ENCODE data around the gene ARL15. TPM values are rescaled to one million over a fixed set of nuclear protein-coding genes. Genes with fewer than 3 reads are reported as not detected.

The ARL15 gene
- total RNA-seq, 1 donor from 2014 or later = 42.3 TPM

- no peak overlapping the region for H3K9ac ChIP-seq (ENCODE audit: low read depth in 1 of 3, low read length in 3 of 3)
- H3K4me1 ChIP-seq (ENCODE audit: control insufficient read depth in 3 of 3, insufficient read depth in 3 of 3, low read length in 3 of 3) = peaks cover 0 to 5% (median 0%) of the 10 kb centered on the region in 3 donors
- no peaks in the 10 kb centered on the region for H3K9me3 ChIP-seq (ENCODE audit: control insufficient read depth in 3 of 3, low read length in 3 of 3)
- no peak overlapping the region for H3K4me3 ChIP-seq (ENCODE audit: low read length in 3 of 3)
- H3K27me3 ChIP-seq (ENCODE audit: control insufficient read depth in 3 of 3, insufficient read depth in 3 of 3, low read length in 3 of 3) = no peaks in the 10 kb centered on the region
- no peak overlapping the region for H3K27ac ChIP-seq (ENCODE audit: low read depth, low read length)
- H3K36me3 ChIP-seq (ENCODE audit: control insufficient read depth in 3 of 3, insufficient read depth in 3 of 3, low read length in 3 of 3) = no peaks in the 10 kb centered on the region
These were observed 218.9 kb downstream of the ARL15 start for GRCh38 chr5:54091307-54092130.

DNA sequence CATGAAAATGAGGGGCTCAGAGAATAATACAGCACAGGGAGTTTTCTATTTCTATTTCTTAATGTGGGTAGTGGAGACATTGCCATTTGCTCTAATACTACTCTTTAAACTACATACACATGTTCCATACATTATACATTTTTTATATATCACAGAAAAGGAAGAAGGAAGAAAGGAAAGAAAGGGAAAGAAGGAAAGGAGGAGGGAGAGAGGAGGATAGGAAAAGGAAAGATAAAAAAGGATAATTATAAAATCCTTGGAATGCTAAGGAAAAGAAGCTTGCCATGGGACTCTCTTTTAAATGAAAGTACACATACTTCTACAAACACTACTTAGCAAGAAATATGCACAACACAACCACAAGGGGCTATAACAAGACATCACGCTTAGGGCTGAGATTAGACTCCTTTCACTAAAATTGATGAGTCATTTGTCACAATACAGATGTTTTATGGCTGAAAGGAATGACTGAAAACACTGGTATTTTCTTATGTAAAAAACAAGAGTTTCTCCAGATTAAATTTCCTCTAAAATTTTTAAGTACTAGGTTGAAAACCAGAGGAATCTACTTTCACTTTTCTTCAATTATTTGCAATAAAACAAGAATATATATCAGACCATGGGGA is 219.8 kb downstream of the ARL15 start:
- H3K27ac ChIP-seq (ENCODE audit: low read depth, low read length) = no peak overlapping the region
- no peak overlapping the region for H3K4me3 ChIP-seq (ENCODE audit: low read length in 3 of 3)
- H3K9ac ChIP-seq (ENCODE audit: low read depth in 1 of 3, low read length in 3 of 3) = no peak overlapping the region
- no peaks in the 10 kb centered on the region for H3K36me3 ChIP-seq (ENCODE audit: control insufficient read depth in 3 of 3, insufficient read depth in 3 of 3, low read length in 3 of 3)
- H3K27me3 ChIP-seq (ENCODE audit: control insufficient read depth in 3 of 3, insufficient read depth in 3 of 3, low read length in 3 of 3) = no peaks in the 10 kb centered on the region
- H3K4me1 ChIP-seq (ENCODE audit: control insufficient read depth in 3 of 3, insufficient read depth in 3 of 3, low read length in 3 of 3) = peaks cover 0 to 5% (median 0%) of the 10 kb centered on the region in 3 donors
- H3K9me3 ChIP-seq (ENCODE audit: control insufficient read depth in 3 of 3, low read length in 3 of 3) = no peaks in the 10 kb centered on the region

GRCh38 chr5:54088081-54088480 is 222.3 kb downstream of the ARL15 start:
- no peak overlapping the region for H3K9ac ChIP-seq (ENCODE audit: low read depth in 1 of 3, low read length in 3 of 3)
- no peak overlapping the region for H3K4me3 ChIP-seq (ENCODE audit: low read length in 3 of 3)
- no peaks in the 10 kb centered on the region for H3K9me3 ChIP-seq (ENCODE audit: control insufficient read depth in 3 of 3, low read length in 3 of 3)

GRCh38 chr5:54087436-54087835 is 222.9 kb downstream of the ARL15 start:
- Histone ChIP-seq H3K27ac (ENCODE audit: low read depth, low read length) (no peak overlapping the region), H3K36me3 (ENCODE audit: control insufficient read depth in 3 of 3, insufficient read depth in 3 of 3, low read length in 3 of 3) (no peaks in the 10 kb centered on the region), H3K4me1 (ENCODE audit: control insufficient read depth in 3 of 3, insufficient read depth in 3 of 3, low read length in 3 of 3) (peaks cover 0 to 5% (median 0%) of the 10 kb centered on the region in 3 donors), H3K9ac (ENCODE audit: low read depth in 1 of 3, low read length in 3 of 3) (no peak overlapping the region), H3K9me3 (ENCODE audit: control insufficient read depth in 3 of 3, low read length in 3 of 3) (no peaks in the 10 kb centered on the region), H3K4me3 (ENCODE audit: low read length in 3 of 3) (no peak overlapping the region), H3K27me3 (ENCODE audit: control insufficient read depth in 3 of 3, insufficient read depth in 3 of 3, low read length in 3 of 3) (no peaks in the 10 kb centered on the region)

More at GRCh38 chr5:54088081-54088480, 222.3 kb downstream of the ARL15 start:
- Histone ChIP-seq H3K27me3 (ENCODE audit: control insufficient read depth in 3 of 3, insufficient read depth in 3 of 3, low read length in 3 of 3) (no peaks in the 10 kb centered on the region), H3K27ac (ENCODE audit: low read depth, low read length) (no peak overlapping the region), H3K4me1 (ENCODE audit: control insufficient read depth in 3 of 3, insufficient read depth in 3 of 3, low read length in 3 of 3) (peaks cover 0 to 5% (median 0%) of the 10 kb centered on the region in 3 donors), H3K36me3 (ENCODE audit: control insufficient read depth in 3 of 3, insufficient read depth in 3 of 3, low read length in 3 of 3) (no peaks in the 10 kb centered on the region)

- peaks cover 0 to under 1% (median 0%) of the 10 kb centered on the region in 3 donors for H3K4me1 ChIP-seq (ENCODE audit: control insufficient read depth in 3 of 3, insufficient read depth in 3 of 3, low read length in 3 of 3)
- no peak overlapping the region for H3K4me3 ChIP-seq (ENCODE audit: low read length in 3 of 3)
- H3K9me3 ChIP-seq (ENCODE audit: control insufficient read depth in 3 of 3, low read length in 3 of 3) = no peaks in the 10 kb centered on the region
- H3K36me3 ChIP-seq (ENCODE audit: control insufficient read depth in 3 of 3, insufficient read depth in 3 of 3, low read length in 3 of 3) = no peaks in the 10 kb centered on the region
- no peak overlapping the region for H3K9ac ChIP-seq (ENCODE audit: low read depth in 1 of 3, low read length in 3 of 3)
- no peak overlapping the region for H3K27ac ChIP-seq (ENCODE audit: low read depth, low read length)
- no peaks in the 10 kb centered on the region for H3K27me3 ChIP-seq (ENCODE audit: control insufficient read depth in 3 of 3, insufficient read depth in 3 of 3, low read length in 3 of 3)
These were observed 224.2 kb downstream of the ARL15 start for GRCh38 chr5:54086191-54086590.

DNA sequence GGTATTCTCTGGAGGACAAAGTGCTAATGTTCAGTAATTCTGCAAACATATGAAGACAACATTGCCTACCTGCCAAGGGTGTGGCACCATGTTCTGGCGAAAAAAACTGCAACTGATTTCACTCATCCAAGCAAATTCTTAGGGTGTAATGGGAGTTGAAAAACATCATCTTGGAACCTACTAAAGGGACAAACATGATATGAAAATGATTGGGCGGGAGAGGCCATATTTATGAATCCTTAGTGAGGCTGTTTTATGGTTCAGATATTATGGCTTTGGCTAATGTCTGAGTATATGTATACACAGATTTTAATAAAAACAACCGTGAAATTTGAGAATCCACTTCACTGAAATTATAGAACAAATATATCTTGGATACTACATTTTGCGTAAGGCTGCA is 225.7 kb downstream of the ARL15 start:
- Histone ChIP-seq H3K4me1 (ENCODE audit: control insufficient read depth in 3 of 3, insufficient read depth in 3 of 3, low read length in 3 of 3) (no peaks in the 10 kb centered on the region), H3K27ac (ENCODE audit: low read depth, low read length) (no peak overlapping the region), H3K9ac (ENCODE audit: low read depth in 1 of 3, low read length in 3 of 3) (no peak overlapping the region), H3K36me3 (ENCODE audit: control insufficient read depth in 3 of 3, insufficient read depth in 3 of 3, low read length in 3 of 3) (no peaks in the 10 kb centered on the region), H3K27me3 (ENCODE audit: control insufficient read depth in 3 of 3, insufficient read depth in 3 of 3, low read length in 3 of 3) (no peaks in the 10 kb centered on the region), H3K9me3 (ENCODE audit: control insufficient read depth in 3 of 3, low read length in 3 of 3) (no peaks in the 10 kb centered on the region), H3K4me3 (ENCODE audit: low read length in 3 of 3) (no peak overlapping the region)

GRCh38 chr5:54083851-54084250 is 226.5 kb downstream of the ARL15 start:
- Histone ChIP-seq H3K27me3 (ENCODE audit: control insufficient read depth in 3 of 3, insufficient read depth in 3 of 3, low read length in 3 of 3) (no peaks in the 10 kb centered on the region), H3K36me3 (ENCODE audit: control insufficient read depth in 3 of 3, insufficient read depth in 3 of 3, low read length in 3 of 3) (no peaks in the 10 kb centered on the region), H3K27ac (ENCODE audit: low read depth, low read length) (no peak overlapping the region), H3K9me3 (ENCODE audit: control insufficient read depth in 3 of 3, low read length in 3 of 3) (no peaks in the 10 kb centered on the region), H3K9ac (ENCODE audit: low read depth in 1 of 3, low read length in 3 of 3) (no peak overlapping the region), H3K4me1 (ENCODE audit: control insufficient read depth in 3 of 3, insufficient read depth in 3 of 3, low read length in 3 of 3) (no peaks in the 10 kb centered on the region), H3K4me3 (ENCODE audit: low read length in 3 of 3) (no peak overlapping the region)

- H3K9ac ChIP-seq (ENCODE audit: low read depth in 1 of 3, low read length in 3 of 3) = no peak overlapping the region
- H3K4me3 ChIP-seq (ENCODE audit: low read length in 3 of 3) = no peak overlapping the region
- H3K27ac ChIP-seq (ENCODE audit: low read depth, low read length) = no peak overlapping the region
- H3K36me3 ChIP-seq (ENCODE audit: control insufficient read depth in 3 of 3, insufficient read depth in 3 of 3, low read length in 3 of 3) = no peaks in the 10 kb centered on the region
- H3K27me3 ChIP-seq (ENCODE audit: control insufficient read depth in 3 of 3, insufficient read depth in 3 of 3, low read length in 3 of 3) = no peaks in the 10 kb centered on the region
- no peaks in the 10 kb centered on the region for H3K9me3 ChIP-seq (ENCODE audit: control insufficient read depth in 3 of 3, low read length in 3 of 3)
- H3K4me1 ChIP-seq (ENCODE audit: control insufficient read depth in 3 of 3, insufficient read depth in 3 of 3, low read length in 3 of 3) = no peaks in the 10 kb centered on the region
These were observed 227.1 kb downstream of the ARL15 start for GRCh38 chr5:54083245-54083644.

GRCh38 chr5:54081415-54081814 is 229.0 kb downstream of the ARL15 start:
- H3K27ac ChIP-seq (ENCODE audit: low read depth, low read length) = no peak overlapping the region
- H3K9me3 ChIP-seq (ENCODE audit: control insufficient read depth in 3 of 3, low read length in 3 of 3) = no peaks in the 10 kb centered on the region
- no peaks in the 10 kb centered on the region for H3K4me1 ChIP-seq (ENCODE audit: control insufficient read depth in 3 of 3, insufficient read depth in 3 of 3, low read length in 3 of 3)
- H3K4me3 ChIP-seq (ENCODE audit: low read length in 3 of 3) = no peak overlapping the region
- no peak overlapping the region for H3K9ac ChIP-seq (ENCODE audit: low read depth in 1 of 3, low read length in 3 of 3)
- H3K27me3 ChIP-seq (ENCODE audit: control insufficient read depth in 3 of 3, insufficient read depth in 3 of 3, low read length in 3 of 3) = no peaks in the 10 kb centered on the region
- H3K36me3 ChIP-seq (ENCODE audit: control insufficient read depth in 3 of 3, insufficient read depth in 3 of 3, low read length in 3 of 3) = no peaks in the 10 kb centered on the region

- Histone ChIP-seq H3K27ac (ENCODE audit: low read depth, low read length) (no peak overlapping the region), H3K4me1 (ENCODE audit: control insufficient read depth in 3 of 3, insufficient read depth in 3 of 3, low read length in 3 of 3) (no peaks in the 10 kb centered on the region), H3K9me3 (ENCODE audit: control insufficient read depth in 3 of 3, low read length in 3 of 3) (no peaks in the 10 kb centered on the region), H3K9ac (ENCODE audit: low read depth in 1 of 3, low read length in 3 of 3) (no peak overlapping the region), H3K4me3 (ENCODE audit: low read length in 3 of 3) (no peak overlapping the region), H3K27me3 (ENCODE audit: control insufficient read depth in 3 of 3, insufficient read depth in 3 of 3, low read length in 3 of 3) (no peaks in the 10 kb centered on the region), H3K36me3 (ENCODE audit: control insufficient read depth in 3 of 3, insufficient read depth in 3 of 3, low read length in 3 of 3) (no peaks in the 10 kb centered on the region)
These were observed 229.5 kb downstream of the ARL15 start for GRCh38 chr5:54080831-54081230.

All from skeletal muscle tissue (tissue), 4 donors.